NCI-H1930 (cell line): Measurements from ENCODE around the gene MRPL4.

ENCODE experiments used
- DNase-seq, 2 experiments: peaks; one replicate each; lab custom pipeline; 2025; lab: John Stamatoyannopoulos, UW

Gene MRPL4

DNA sequence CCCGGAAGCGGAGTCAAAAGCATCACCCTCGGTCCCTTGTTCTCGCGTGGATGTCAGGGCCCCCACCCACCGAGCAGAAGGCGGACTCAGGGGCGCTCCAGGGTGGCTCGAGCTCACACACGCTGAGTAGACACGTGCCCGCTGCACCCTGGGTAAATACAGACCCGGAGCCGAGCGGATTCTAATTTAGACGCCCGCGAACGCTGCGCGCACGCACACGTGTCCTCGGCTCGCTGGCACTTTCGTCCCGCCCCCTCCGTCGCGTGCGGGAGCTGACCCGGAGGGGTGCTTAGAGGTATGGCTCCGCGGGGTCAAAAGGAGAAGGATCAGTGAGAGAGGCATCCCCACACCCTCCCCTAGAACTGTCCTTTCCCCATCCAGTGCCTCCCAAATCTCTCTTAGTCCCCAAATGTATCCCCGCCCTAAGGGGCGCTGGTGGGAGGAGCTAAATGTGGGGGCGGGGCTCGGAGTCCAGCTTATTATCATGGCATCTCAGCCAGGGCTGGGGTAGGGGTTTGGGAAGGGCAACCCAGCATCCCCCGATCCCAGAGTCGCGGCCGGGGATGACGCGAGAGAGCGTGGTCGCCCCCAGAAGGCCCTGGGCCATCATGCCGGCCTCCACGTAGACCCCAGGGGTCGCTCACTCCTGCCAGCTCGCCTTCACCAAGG is 37.3 kb downstream of the MRPL4 start:
- peak; percentile 21 to 37 for DNase-seq

DNA sequence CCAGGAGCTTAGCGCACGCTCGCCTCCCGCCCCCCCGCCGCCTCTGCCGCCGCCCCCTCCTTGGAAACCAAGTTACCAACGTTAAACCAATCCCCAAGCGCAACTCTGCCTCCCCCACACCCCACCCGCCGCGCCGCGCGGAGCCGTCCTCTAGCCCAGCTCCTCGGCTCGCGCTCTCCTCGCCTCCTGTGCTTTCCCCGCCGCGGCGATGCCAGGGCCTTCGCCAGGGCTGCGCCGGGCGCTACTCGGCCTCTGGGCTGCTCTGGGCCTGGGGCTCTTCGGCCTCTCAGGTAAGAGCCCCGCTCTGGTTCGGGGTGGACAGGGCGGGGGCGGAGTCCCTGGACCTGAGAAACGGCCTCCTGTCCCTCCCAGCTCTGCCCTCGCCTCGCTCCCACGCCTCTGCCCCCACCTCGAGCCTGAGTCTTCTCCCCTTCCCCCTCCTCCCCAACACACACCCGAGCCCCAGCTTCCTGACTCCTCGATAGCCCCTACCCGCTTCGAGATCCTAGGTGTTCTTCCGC is 37.9 kb downstream of the MRPL4 start, which contains the start of gene ICAM5:
Gene ICAM5 (plus strand): TSS at position 117 of the 521 bp plus-strand sequence. CDS start 92 bp downstream, at position 209.
- no peak for DNase-seq

DNA sequence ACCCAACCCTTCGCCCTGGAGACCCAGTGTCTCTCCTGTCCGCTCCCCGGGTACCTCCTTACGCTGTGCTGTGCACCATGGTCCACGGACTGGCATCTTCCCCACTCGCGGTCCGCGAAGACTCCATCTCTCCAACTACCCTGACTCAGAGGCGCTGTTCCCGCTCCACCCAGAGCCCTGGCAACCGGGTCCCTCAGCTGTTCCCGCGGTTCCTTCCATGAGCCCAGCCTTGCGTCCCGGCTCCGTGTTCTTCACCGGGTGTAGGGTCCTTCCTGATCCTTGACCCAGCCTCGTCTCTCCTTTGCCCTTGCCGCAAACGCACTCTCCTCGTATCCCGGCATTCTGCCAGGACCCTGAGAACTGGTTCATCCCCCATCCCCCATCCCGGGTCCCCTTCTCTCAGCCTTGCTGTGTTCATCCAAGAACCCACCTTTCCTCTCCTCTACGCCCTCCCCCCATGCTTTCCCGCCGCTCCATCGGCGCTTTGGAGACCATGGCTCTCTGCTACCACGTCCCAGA is 38.4 kb downstream of the MRPL4 start:
- DNase-seq, result no peak

DNA sequence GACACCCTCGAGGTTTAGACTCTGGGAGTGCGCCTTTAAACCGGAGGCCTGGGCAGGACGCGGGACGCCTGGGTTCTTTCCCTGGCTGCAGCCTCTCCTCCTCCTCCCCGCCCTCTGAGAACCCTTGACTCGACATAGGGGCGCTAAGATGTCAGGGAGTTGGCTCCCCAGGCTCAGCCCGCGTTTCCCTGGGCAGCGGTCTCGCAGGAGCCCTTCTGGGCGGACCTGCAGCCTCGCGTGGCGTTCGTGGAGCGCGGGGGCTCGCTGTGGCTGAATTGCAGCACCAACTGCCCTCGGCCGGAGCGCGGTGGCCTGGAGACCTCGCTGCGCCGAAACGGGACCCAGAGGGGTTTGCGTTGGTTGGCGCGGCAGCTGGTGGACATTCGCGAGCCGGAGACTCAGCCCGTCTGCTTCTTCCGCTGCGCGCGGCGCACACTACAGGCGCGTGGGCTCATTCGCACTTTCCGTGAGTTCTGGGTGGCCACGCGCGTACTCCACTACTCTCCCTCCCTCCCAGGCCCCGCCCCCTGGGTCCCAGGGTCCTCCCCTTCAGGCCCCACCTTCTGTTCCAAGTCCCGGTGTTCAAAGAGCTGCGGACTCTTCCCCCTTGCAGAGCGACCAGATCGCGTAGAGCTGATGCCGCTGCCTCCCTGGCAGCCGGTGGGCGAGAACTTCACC is 39.0 kb downstream of the MRPL4 start:
- DNase-seq, result no peak

DNA sequence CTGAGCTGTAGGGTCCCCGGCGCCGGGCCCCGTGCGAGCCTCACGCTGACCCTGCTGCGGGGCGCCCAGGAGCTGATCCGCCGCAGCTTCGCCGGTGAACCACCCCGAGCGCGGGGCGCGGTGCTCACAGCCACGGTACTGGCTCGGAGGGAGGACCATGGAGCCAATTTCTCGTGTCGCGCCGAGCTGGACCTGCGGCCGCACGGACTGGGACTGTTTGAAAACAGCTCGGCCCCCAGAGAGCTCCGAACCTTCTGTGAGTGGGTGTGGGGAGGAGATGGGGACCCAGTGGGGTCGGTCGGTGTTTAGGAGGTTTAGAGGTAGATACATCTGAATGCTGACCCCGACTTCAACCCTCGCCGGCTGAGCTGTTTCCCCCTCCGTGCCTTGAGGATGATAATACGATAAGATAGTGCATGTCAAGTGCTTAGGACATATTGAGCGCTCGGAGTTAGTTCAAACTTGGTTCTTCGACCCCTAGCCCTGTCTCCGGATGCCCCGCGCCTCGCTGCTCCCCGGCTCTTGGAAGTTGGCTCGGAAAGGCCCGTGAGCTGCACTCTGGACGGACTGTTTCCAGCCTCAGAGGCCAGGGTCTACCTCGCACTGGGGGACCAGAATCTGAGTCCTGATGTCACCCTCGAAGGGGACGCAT is 39.7 kb downstream of the MRPL4 start:
- no peak for DNase-seq

DNA sequence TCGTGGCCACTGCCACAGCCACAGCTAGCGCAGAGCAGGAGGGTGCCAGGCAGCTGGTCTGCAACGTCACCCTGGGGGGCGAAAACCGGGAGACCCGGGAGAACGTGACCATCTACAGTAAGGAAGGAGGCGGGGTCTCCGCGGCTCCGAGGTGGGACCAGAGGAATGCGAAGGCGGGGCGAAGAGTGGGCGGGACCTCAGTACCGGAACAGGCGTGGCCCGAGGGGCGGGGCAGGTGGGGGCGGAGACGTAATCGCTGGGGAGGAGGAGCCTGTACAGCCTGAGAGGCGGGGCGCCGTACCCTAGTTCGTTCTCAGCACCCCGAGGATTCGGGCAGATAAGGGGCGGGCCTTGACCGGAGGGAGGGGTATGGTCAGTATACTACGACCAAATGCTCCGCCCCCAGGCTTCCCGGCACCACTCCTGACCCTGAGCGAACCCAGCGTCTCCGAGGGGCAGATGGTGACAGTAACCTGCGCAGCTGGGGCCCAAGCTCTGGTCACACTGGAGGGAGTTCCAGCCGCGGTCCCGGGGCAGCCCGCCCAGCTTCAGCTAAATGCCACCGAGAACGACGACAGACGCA is 40.3 kb downstream of the MRPL4 start:
- peak in 1 of 2 experiments; percentile 26 for DNase-seq

DNA sequence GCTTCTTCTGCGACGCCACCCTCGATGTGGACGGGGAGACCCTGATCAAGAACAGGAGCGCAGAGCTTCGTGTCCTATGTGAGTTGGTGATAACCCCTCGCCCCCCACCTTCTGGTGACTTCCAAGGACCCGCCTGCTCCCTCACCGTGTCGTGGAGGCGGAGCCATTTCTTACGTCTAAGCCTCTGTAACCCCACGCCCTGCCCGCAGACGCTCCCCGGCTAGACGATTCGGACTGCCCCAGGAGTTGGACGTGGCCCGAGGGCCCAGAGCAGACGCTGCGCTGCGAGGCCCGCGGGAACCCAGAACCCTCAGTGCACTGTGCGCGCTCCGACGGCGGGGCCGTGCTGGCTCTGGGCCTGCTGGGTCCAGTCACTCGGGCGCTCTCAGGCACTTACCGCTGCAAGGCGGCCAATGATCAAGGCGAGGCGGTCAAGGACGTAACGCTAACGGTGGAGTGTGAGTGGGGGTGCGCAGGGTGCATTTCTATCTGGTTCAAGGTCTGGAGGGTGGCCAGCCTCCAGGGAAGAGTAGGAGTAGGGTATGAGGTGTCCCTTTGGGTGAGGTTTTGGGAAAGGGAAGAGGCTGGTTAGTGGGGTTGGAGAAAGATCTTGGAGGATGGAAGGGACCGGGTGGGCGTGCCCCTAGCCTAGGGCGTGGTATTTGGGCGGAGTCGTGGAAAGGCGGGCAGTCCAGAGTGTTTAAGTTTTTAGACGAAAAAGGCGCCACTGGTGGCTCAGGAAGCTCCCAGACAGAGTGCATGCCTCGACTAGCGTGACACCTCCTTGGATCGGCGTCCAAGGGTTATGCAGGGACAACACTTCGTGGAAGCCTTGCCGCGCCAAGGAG is 41.0 kb downstream of the MRPL4 start:
- no peak for DNase-seq

DNA sequence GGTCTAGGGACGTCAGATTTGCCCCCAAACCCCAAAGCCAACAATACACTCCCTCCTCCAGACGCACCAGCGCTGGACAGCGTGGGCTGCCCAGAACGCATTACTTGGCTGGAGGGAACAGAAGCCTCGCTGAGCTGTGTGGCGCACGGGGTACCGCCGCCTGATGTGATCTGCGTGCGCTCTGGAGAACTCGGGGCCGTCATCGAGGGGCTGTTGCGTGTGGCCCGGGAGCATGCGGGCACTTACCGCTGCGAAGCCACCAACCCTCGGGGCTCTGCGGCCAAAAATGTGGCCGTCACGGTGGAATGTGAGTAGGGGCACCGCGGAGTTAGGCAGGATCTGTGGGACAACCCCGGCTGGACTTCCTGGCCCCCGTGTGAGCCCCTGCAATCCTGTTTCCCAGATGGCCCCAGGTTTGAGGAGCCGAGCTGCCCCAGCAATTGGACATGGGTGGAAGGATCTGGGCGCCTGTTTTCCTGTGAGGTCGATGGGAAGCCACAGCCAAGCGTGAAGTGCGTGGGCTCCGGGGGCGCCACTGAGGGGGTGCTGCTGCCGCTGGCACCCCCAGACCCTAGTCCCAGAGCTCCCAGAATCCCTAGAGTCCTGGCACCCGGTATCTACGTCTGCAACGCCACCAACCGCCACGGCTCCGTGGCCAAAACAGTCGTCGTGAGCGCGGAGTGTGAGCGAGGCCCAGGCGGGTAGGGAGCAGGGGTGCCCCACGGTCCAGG is 41.8 kb downstream of the MRPL4 start:
- no peak for DNase-seq

DNA sequence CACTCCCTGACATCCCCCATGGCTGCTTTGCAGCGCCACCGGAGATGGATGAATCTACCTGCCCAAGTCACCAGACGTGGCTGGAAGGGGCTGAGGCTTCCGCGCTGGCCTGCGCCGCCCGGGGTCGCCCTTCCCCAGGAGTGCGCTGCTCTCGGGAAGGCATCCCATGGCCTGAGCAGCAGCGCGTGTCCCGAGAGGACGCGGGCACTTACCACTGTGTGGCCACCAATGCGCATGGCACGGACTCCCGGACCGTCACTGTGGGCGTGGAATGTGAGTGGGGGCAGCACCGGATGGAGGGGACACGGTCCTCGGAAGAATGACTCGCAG is 42.3 kb downstream of the MRPL4 start:
- peak; percentile 36 to 48 for DNase-seq

DNA sequence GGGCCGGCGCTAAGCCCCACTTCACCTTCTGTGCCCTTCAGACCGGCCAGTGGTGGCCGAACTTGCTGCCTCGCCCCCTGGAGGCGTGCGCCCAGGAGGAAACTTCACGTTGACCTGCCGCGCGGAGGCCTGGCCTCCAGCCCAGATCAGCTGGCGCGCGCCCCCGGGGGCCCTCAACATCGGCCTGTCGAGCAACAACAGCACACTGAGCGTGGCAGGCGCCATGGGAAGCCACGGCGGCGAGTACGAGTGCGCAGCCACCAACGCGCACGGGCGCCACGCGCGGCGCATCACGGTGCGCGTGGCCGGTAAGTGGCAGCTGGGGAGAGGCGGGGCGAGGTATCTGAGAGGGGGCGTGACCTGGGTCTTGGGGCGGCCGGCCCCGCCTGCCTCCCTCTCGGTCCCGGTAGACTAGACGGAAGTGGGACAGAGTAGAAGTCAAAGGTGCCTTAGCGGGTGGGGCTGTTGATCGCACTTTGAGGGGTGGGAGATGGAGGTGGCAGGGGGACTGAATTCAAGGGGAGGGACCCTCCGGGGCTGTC is 43.4 kb downstream of the MRPL4 start:
- DNase-seq, result no peak

DNA sequence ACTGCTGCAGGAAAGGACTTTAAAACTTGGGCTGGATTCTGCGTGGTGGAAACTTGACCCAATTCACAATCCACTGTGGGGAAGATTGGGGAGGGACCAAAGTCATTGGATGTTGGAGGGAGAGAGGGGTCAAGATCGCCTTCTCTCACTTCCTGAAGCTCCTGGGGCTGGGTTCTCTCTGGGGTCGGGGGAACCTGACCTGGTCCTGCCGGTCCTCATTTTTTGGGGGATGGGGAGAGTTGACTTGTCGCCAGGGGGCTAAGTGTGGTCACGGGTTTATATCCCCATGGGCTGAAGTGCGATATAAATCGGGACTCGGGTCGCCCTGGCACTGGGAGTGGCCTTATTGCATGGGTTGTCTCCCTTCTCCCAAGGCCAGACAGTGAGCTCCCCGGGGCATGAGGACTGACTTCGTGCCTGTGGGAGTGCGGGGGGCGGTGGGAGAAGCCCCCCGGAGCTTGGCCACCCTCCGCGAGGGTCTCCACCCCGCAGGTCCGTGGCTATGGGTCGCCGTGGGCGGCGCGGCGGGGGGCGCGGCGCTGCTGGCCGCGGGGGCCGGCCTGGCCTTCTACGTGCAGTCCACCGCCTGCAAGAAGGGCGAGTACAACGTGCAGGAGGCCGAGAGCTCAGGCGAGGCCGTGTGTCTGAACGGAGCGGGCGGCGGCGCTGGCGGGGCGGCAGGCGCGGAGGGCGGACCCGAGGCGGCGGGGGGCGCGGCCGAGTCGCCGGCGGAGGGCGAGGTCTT is 44.0 kb downstream of the MRPL4 start:
- DNase-seq, result peak in 1 of 2 experiments; percentile 14

DNA sequence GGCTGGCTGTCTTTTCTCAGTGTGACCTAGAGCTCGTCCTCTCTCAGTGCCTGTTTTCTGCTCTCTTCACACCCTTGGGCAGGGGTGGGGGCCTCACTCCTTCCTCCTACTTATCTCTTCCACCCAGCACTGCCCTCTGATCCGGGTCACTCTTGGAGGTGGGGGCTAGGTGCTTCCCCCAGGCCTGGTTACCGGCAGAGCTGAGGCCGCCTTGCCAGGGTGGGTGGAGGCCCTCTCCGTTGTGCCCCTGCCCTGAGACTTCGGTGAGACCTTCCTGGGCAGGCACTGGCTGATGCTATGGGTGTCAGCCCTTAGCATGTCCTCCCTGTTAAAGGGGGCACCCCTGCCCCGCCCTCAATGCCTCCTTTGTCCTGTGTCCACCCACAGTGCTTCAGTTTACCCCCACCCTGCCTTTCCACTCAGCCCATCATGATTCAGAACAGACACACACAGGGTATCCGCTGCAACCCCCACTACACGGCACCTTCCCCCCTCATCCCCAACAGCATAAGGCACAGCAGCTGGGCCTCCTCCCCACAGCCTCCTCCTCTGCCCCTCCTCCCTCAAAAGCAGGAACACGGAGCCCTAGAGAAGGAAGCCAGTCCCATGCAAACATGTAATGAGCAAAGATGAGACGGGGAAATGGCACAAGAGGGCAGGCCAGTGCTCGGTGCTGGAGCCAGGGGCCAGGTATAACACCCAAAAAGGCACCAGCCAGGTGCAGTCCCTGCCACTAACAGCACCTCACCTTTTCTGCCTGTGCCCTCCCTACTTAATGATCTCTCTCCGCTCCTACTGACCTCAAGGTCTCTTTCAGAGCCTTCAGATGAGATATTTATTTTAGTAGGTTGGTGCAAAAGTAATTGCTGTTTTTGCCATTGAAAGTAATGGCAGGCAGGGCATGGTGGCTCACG is 47.8 kb downstream of the MRPL4 start:
- DNase-seq, result no peak

DNA sequence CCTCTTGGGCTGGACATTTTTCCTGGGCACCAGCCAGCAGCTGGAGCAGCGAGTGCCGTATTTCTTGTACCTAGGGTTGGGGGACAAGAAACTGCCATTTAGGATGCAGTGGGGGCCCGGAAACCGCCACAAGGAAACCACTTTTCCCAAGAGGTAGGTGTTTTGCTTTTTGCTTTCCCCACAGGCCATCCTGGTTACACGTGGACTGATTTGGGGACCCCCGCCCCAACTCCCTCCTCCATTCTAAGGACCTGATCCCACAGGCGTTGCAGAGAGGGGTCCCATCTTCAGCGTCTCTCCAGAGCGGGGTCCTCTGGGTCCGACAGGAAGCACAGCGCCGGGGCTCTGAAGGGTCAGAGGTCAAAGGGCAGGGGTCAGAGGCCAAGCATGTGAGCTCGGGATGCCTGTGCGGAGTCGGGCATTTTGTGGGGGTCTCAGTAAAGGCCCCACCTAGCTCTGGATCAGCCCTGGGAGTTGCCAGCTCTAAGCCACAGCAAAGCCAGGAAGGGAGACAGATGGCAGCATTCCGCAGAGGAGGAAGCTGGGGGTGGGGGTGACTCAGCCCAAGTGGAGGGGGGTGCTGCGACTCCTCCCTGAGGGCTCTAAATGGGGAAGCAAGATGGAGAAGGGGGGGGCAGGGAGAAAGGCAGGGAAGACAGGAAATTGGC is 53.3 kb downstream of the MRPL4 start:
- DNase-seq, result no peak

DNA sequence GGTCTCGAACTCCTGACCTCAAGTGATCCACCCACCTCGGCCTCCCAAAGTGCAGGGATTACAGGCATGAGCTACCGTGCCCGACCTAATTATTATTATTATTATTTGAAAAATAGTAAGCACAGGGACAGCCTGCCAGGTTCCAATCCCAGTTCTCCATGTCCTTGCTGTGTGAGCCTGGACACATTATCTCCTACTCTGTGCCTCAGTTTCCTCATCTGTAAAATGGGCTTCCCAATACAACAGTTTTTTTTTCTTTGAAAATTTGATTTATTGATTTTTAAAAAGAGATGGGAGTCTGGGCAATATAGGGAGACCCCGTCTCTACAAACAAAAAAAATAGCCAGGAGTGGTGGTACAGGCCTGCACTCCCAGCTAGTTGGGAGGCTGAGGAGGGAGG is 54.3 kb downstream of the MRPL4 start:
- DNase-seq, result no peak

DNA sequence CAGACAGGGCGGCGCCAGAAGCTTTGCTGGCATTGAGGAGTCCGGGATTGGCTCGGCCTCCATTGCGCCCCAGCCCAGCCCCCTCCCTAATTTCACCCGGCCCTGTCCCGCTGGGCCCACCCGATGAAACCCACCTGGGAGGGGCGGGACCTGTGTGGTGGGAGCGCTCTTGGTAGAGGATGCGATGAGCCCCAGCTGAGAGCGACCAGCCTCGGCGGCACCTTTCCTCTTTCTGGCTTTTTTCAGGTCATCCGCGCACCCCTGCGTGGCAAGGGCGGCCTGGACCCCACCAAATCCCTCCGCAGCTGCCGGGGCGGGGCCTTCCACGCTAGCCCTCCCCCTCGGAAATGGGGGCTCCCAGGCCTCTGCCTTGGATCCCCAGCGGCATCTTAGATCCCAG is 57.4 kb downstream of the MRPL4 start, which contains the start of gene ZGLP1:
Gene ZGLP1 (minus strand): TSS at position 393 of the 400 bp plus-strand sequence.
- DNase-seq, result no peak
